Neutrophil (primary cell): ENCODE data around the gene CUBN.

ENCODE experiments used
- H3K27ac ChIP-seq: fragments of 200-600 bp; sonication (generic); 2 replicates; pipeline ENCODE4 v1.5.1; 2016; ENCODE audit warnings: mild to moderate bottlenecking, moderate library complexity
- H3K27me3 ChIP-seq: fragments of 200-600 bp; sonication (generic); 2 replicates; pipeline ENCODE4 v1.6.0; 2016; ENCODE audit warnings: mild to moderate bottlenecking
- H3K36me3 ChIP-seq: fragments of 200-600 bp; sonication (generic); 2 replicates; pipeline ENCODE4 v1.5.1; 2017
- H3K4me1 ChIP-seq, 2 experiments: fragments of 200-600 bp in 1 of 2; sonication (generic) in 1 of 2; 1 replicate in 1 of 2; 2 replicates in 1 of 2; pipeline versions ENCODE4 v1.5.1 to v1.6.1; 2013 to 2016; ENCODE audit warnings: low read depth in 1 of 2, low read length in 1 of 2, mild to moderate bottlenecking in 1 of 2, moderate library complexity in 1 of 2; ENCODE audit not compliant: control insufficient read depth in 1 of 2, insufficient read depth in 1 of 2
- H3K4me3 ChIP-seq, 2 experiments: fragments of 200-600 bp in 1 of 2; sonication (generic) in 1 of 2; 1 replicate in 1 of 2; 2 replicates in 1 of 2; pipeline ENCODE4 v1.5.1; 2013 to 2016; ENCODE audit warnings: low read depth in 1 of 2, low read length in 1 of 2, mild to moderate bottlenecking in 1 of 2, moderate library complexity in 1 of 2
- H3K9me3 ChIP-seq: fragments of 200-600 bp; sonication (generic); 2 replicates; pipeline ENCODE4 v1.5.1; 2016
- TF ChIP-seq, protein P1 (sequence below): fragments of 200-600 bp; sonication (generic); IDR thresholded peaks from 2 replicates; pipeline ENCODE4 v1.5.1; 2016; ENCODE audit warnings: antibody characterized with exemption

Gene CUBN

DNA sequence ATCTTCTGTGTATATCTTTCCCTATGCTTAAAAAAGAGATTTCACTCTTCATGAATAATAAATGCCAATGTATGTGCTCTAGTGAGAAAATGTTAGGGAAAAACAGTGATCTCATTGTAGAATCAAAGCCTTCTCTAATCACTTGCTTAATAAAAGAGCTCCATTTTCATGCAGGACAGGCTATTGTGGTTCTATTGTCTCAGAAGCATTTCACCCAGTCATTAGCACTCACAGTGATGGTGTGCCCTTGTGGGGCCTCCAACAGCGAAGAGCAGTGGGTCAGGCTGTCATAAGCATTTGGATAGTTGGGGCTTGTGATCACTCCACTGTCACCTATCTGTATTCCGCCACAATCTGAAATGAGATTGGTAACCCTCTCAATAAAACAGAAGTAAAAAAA lies 228.5 kb downstream of the CUBN start:
- no peaks in the 10 kb centered on the region for H3K9me3 ChIP-seq
- H3K4me3 ChIP-seq: no peak overlapping the region
- H3K36me3 ChIP-seq: no peaks in the 10 kb centered on the region
- H3K27ac ChIP-seq: no peak overlapping the region
- H3K4me1 ChIP-seq: no peaks in the 10 kb centered on the region
- TF ChIP-seq, protein P1, sequence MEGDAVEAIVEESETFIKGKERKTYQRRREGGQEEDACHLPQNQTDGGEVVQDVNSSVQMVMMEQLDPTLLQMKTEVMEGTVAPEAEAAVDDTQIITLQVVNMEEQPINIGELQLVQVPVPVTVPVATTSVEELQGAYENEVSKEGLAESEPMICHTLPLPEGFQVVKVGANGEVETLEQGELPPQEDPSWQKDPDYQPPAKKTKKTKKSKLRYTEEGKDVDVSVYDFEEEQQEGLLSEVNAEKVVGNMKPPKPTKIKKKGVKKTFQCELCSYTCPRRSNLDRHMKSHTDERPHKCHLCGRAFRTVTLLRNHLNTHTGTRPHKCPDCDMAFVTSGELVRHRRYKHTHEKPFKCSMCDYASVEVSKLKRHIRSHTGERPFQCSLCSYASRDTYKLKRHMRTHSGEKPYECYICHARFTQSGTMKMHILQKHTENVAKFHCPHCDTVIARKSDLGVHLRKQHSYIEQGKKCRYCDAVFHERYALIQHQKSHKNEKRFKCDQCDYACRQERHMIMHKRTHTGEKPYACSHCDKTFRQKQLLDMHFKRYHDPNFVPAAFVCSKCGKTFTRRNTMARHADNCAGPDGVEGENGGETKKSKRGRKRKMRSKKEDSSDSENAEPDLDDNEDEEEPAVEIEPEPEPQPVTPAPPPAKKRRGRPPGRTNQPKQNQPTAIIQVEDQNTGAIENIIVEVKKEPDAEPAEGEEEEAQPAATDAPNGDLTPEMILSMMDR: no peak
- H3K27me3 ChIP-seq: no peaks in the 10 kb centered on the region

GRCh38 chr10:16896993-16897392 lies 232.6 kb downstream of the CUBN start:
- no peaks in the 10 kb centered on the region for H3K4me1 ChIP-seq
- TF ChIP-seq, protein P1: no peak
- no peak overlapping the region for H3K27ac ChIP-seq
- peaks cover 5% of the 10 kb centered on the region for H3K27me3 ChIP-seq
- H3K9me3 ChIP-seq: no peaks in the 10 kb centered on the region
- no peak overlapping the region for H3K4me3 ChIP-seq
- no peaks in the 10 kb centered on the region for H3K36me3 ChIP-seq

DNA sequence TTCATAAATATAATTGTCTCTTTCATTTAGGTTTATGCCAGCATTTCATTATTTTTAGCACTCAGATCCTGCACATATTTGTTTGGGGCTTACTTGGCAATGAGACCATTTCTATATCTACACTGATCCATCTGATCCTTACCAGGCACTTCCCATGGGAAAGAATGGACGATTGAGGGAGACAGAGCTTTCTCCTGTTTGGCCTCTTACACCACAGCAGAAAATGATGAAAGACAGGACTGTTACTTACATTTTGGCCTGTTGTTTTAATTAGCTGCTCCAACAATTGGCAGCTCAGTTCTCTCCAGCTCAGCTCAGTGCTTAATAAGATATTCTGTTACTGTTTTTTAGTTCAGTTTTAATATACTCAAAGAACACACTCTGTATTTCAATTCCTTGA lies 234.8 kb downstream of the CUBN start:
- no peak overlapping the region for H3K27ac ChIP-seq
- no peaks in the 10 kb centered on the region for H3K4me1 ChIP-seq

DNA sequence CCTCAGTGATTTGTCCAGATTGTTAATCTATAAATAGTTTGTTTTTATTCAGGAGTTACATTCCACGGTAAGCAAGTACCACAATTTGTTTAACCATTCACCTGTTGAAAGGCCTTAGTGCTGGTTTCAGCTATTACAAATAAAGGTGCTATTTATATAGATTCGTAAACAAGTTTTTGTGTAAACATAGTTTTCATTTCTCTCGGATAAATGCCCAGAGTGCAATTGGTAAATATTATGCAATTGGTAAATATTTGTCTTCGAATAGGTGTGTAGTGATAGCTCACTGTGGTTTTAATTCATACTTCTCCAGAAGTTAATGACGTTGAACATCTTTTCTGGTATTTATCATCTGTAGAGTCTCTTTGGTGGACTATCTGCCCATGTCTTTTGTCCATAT lies 235.9 kb downstream of the CUBN start:
- Histone ChIP-seq H3K27me3 (peaks cover 25% of the 10 kb centered on the region), H3K4me1 (no peaks in the 10 kb centered on the region), H3K27ac (no peak overlapping the region), H3K36me3 (no peaks in the 10 kb centered on the region), H3K4me3 (no peak overlapping the region), H3K9me3 (no peaks in the 10 kb centered on the region)
- TF ChIP-seq, protein P1: no peak

More for the DNA sequence above, 234.8 kb downstream of the CUBN start:
- Histone ChIP-seq H3K36me3 (no peaks in the 10 kb centered on the region), H3K9me3 (no peaks in the 10 kb centered on the region), H3K27me3 (peaks cover 25% of the 10 kb centered on the region), H3K4me3 (no peak overlapping the region)
- TF ChIP-seq, protein P1: no peak

DNA sequence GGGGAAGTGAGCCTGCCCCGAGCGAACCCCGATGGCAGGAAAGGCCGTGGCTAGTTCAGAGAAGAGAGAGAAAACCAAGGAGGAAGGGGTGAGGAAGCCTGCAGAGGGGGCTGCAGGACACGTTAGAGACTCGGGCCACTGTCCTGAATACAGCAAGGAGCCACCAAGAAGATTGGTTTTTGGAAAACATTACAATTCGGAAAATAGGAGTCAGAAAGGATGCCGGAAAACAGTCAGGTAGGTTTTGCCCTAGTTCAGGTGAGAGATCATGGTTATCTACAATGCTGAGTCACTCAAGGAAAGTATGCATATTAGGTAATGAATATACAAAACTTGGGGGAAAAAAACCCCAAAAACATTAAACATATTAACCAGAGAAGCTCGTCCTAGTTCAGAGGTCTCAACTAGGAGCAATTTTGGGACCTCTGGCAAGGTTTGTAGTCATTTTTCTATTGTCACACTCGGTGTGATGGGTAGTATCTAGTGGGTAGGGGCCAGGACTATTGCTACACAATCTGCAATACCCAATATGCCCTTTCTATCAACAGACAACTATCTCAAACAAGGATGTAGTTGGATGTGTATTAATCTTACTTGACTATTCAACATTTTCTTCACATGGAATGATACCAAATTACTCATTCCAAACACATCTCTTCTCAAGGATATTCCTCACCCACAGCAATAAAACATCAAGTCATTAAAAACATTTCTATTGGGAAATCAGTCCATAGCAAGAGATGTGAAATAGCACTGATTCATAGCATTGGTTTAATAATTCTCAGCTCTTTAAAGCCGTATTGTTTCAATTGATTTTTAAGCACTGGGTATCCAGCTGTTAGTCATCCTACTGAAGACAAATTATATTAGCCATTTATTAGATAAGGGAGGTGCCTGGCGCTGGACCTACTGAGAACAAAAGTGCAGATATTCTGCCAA lies 238.0 kb downstream of the CUBN start:
- Histone ChIP-seq H3K27me3 (peaks cover 25% of the 10 kb centered on the region), H3K4me1 (no peaks in the 10 kb centered on the region), H3K36me3 (no peaks in the 10 kb centered on the region), H3K27ac (no peak overlapping the region), H3K9me3 (no peaks in the 10 kb centered on the region), H3K4me3 (no peak overlapping the region)
- TF ChIP-seq, protein P1: no peak
